Thymus (tissue), 11 donors: ENCODE measurements around the gene SAPCD2. TPM values are rescaled to one million over a fixed set of nuclear protein-coding genes. Genes with fewer than 3 reads are reported as not detected.

Source experiments
- DNase-seq, 9 donors: peaks; one replicate each; pipeline ENCODE4 v3.0.0-alpha.2; 2013; ENCODE audit warnings: low spot score in 9 of 9, low read depth in 6 of 9, missing footprints in 1 of 9
- H3K27ac ChIP-seq, 2 donors: one replicate each; pipeline ENCODE4 v1.5.1; 2013; ENCODE audit warnings: control low read depth in 1 of 2, low read depth in 1 of 2, low read length in 1 of 2, mild to moderate bottlenecking in 1 of 2, moderate library complexity in 1 of 2
- H3K27me3 ChIP-seq, 2 donors: one replicate each; pipeline ENCODE4 v1.5.1; 2013; ENCODE audit warnings: low read length in 1 of 2; ENCODE audit not compliant: control insufficient read depth in 2 of 2, insufficient read depth in 1 of 2
- H3K36me3 ChIP-seq, 2 donors: one replicate each; pipeline ENCODE4 v1.5.1; 2013; ENCODE audit warnings: low read length in 1 of 2, mild to moderate bottlenecking in 1 of 2, moderate library complexity in 1 of 2; ENCODE audit not compliant: control insufficient read depth in 2 of 2, insufficient read depth in 2 of 2
- H3K4me1 ChIP-seq, 2 donors: one replicate each; pipeline ENCODE4 v1.5.1; 2013; ENCODE audit warnings: low read length in 2 of 2; ENCODE audit not compliant: control insufficient read depth in 2 of 2, insufficient read depth in 2 of 2
- H3K4me3 ChIP-seq, 2 donors: one replicate each; pipeline ENCODE4 v1.5.1; 2013; ENCODE audit warnings: low read length in 2 of 2, control low read depth in 1 of 2, mild to moderate bottlenecking in 1 of 2
- H3K9me3 ChIP-seq, 2 donors: one replicate each; pipeline ENCODE4 v1.5.1; 2013; ENCODE audit warnings: low read length in 1 of 2, mild to moderate bottlenecking in 1 of 2; ENCODE audit not compliant: control insufficient read depth in 2 of 2, insufficient read depth in 1 of 2
- WGBS: extraction: QIAGEN DNeasy Blood & Tissue Kit; methylation state at CpG from one replicate; pipeline ENCODE4 v1.1.7; 2013; 5-methylcytosine and 5-hydroxymethylcytosine counted together
- polyA plus RNA-seq: library from polyadenylated mRNA; stranded (reverse); fragments of 200-250 nt; gene quantifications from one replicate; pipeline ENCODE4 v1.2.3, GENCODE V29; 2013
- total RNA-seq: library from RNA; stranded (reverse); fragments of 120-200 nt; gene quantifications from one replicate; pipeline ENCODE4 v1.2.4, GENCODE V29; 2013
- donor health status: healthy.

The SAPCD2 gene
- total and polyA plus RNA-seq, 2 donors = 0.87 to 6.3 TPM

DNA sequence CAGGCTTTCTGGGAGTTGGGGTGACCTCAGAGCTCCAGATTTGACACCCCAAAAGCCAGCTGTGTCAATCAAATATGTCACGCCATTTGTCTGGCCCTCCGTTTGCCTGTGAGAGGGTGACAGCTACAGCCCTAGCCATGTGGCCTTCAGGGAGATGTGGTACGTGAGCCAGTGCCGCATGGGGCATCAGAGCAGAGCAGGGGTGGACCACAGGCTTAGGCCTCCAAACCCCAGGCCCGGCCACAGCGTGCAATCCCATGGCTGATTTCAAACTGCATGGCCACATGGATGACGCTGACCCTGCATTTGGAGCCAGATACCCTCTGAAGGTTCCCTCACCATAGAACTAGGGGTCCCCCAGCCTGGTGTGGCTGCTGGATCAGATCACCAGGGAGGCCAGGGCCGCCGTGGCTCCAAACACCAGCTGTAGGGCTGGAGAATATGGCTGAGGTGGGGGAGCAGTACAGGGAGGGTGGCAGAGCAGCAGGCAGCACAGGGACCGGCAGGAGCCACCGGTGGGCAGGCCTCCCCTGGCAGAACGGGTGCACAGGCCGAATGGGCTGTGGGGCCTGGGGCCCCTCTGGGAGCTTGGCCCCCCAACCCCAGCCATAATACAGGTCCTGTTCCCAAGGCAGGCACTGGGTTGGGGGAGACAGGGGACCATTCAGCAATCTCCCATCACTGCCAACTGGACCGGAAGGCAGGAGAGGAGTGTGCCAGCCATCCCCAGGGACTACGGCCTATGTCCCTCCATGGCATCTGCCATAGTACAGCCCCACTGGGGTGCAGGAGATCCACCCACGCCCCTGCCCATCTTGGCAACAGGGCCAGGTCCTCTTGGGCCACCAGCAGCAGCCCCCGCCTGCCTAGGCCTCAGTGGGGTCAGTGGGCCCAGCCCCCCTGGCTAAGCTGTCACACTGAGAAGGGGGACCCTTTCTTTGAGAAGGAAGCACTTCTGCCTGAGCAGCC lies 1.5 kb downstream of the SAPCD2 start:
- Histone ChIP-seq H3K27me3 (peaks cover 10 to 29% of the 10 kb centered on the region in 2 donors), H3K4me3 (peak overlapping the region in 1 of 2 donors; percentile 34), H3K4me1 (peaks cover 24 to 31% of the 10 kb centered on the region in 2 donors), H3K36me3 (peaks cover 0 to 8% of the 10 kb centered on the region in 2 donors), H3K27ac (no peak overlapping the region), H3K9me3 (no peaks in the 10 kb centered on the region)
- DNase-seq = no peak
- 97% methylated on average over 17 of the region's 17 CpGs for WGBS

DNA sequence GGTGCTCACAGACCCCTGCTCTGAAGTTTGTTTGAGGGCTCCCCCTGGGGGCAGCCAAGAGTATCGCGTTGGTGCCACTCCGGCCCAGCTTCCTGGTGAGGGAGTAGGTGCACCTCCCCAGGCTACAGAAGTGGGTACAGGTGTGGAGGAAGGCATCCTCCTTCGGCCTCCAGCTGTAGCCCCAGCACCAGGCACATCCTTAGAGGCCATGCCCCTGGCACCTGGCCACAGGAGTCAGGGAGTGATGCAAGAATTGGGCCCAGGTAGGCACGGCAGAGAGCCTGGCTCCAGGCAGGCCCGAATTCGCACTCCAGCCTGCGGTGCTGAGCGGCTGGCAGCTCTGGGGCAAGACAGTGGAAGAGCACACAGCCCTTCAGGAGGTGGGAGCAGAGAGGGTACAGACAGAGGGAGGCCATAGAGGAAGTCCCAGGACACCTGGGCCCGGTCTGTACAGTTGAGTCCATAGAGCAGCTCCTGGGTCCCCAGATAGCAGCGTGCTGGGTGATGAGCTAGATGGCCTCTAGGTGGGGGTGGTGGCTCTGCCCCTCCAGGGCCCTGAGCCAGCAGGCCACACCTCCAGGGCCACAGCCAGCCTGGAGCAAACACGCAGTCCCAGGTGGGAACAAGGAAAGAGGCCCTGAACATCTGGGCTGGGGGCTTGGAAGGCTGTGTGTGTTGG lies 2.4 kb downstream of the SAPCD2 start:
- peaks cover 10 to 24% of the 10 kb centered on the region in 2 donors for H3K27me3 ChIP-seq
- H3K27ac ChIP-seq = no peak overlapping the region
- H3K36me3 ChIP-seq = peaks cover 0 to 8% of the 10 kb centered on the region in 2 donors
- H3K4me1 ChIP-seq = peaks cover 24 to 31% of the 10 kb centered on the region in 2 donors
- WGBS = 60% methylated on average over 12 of the region's 12 CpGs
- DNase-seq = peak; percentile 58 to 90 (median 77)
- H3K4me3 ChIP-seq = no peak overlapping the region
- H3K9me3 ChIP-seq = no peaks in the 10 kb centered on the region

DNA sequence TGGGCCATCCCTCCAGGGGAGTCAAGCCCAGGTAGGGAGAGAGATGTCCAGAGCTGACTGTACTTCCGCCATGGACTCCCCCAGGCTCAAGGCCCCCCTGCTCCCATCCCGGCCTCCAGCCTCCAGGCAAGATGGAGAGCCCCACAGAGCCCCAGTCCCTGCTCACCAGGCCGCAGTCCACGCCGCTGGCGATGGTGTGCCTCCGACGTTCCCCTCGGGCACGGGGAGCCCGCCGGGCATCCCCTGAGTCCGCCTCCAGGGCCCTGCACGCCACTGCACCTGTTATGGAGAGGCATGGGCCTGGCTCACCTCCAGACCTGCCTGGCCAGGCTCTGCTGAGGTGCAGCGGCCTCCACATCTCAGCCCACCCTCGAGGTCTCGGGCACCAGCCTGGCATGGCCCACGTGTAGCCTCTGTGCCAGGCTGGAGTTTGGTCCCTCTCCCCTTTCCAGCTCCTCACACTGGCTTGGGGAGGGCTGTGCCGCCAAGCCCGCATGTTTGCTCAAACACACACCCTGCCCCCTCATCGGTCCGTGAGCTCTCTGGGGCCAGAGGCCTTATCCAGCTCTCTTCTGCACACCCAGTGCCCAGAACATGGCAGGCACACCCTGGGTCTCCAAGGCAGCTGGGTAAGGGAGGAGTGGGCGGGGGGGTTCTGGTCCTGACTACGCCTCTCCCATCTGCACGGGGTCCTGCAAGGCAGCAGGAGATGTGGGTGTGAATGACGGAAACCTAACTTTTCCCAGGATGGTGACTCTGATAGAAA lies 4.1 kb downstream of the SAPCD2 start:
- DNase-seq = no peak
- WGBS = 98% methylated on average over 26 of the region's 26 CpGs

DNA sequence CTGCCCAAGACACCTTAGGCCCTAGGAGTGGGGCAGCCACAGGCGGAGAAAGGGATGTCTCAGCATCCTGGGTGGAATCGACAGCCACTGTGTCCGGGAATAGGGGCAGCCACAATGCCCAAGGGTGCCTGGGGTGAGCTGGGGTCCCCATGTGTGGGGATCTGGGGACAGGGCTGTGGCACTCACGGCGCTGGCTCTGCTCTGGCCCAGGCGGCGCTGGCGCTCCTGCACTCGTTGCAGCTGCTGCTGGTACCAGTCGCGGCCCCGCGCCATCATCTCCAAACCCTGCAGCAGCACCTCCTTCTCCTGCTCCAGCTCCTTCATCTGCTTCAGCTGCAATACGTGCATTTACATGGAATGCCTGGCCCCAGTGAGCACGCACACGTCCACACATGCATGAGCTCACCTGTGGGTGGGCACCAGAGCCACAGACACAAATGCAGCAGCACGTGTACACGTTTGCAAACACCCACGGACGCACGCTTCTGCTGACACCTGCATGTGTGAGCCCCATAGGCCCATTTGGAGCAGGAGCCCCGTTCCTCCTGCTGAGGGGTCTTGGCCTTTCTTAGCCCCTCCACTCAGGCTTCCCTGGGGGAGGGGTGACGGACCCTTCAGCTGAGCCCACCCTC lies 4.9 kb downstream of the SAPCD2 start:
- Histone ChIP-seq H3K27ac (no peak overlapping the region), H3K9me3 (no peaks in the 10 kb centered on the region), H3K27me3 (peaks cover 10 to 14% of the 10 kb centered on the region in 2 donors), H3K4me3 (no peak overlapping the region), H3K4me1 (peaks cover 17 to 20% of the 10 kb centered on the region in 2 donors), H3K36me3 (peaks cover 0 to 8% of the 10 kb centered on the region in 2 donors)
- DNase-seq = no peak
- 94% methylated on average over 23 of the region's 23 CpGs for WGBS

More for the DNA sequence above, 4.1 kb downstream of the SAPCD2 start:
- H3K36me3 ChIP-seq = peaks cover 0 to 8% of the 10 kb centered on the region in 2 donors
- H3K4me1 ChIP-seq = peaks cover 24 to 28% of the 10 kb centered on the region in 2 donors
- H3K27me3 ChIP-seq = peaks cover 10 to 20% of the 10 kb centered on the region in 2 donors
- no peaks in the 10 kb centered on the region for H3K9me3 ChIP-seq
- H3K27ac ChIP-seq = no peak overlapping the region
- no peak overlapping the region for H3K4me3 ChIP-seq

DNA sequence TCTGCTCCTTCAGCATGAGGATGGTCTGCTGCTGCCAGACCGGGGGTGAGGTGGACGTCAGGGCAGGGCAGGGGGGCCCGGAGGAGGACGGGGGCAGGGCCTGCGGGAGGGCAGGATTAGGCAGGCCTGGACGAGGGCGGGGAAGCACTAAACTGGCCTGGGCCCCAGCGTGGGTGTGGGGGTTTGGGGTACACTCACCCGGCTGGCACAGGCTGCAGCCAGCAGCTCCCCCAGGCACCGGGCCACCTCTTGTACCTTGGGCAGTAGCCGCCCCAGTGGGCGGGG lies 5.5 kb downstream of the SAPCD2 start:
- no peak overlapping the region for H3K27ac ChIP-seq
- H3K4me3 ChIP-seq = no peak overlapping the region
- no peaks in the 10 kb centered on the region for H3K9me3 ChIP-seq
- WGBS = 96% methylated on average over 12 of the region's 12 CpGs
- H3K36me3 ChIP-seq = peaks cover 0 to 8% of the 10 kb centered on the region in 2 donors
- no peak for DNase-seq
- peaks cover 10 to 14% of the 10 kb centered on the region in 2 donors for H3K27me3 ChIP-seq
- peaks cover 14 to 20% of the 10 kb centered on the region in 2 donors for H3K4me1 ChIP-seq

DNA sequence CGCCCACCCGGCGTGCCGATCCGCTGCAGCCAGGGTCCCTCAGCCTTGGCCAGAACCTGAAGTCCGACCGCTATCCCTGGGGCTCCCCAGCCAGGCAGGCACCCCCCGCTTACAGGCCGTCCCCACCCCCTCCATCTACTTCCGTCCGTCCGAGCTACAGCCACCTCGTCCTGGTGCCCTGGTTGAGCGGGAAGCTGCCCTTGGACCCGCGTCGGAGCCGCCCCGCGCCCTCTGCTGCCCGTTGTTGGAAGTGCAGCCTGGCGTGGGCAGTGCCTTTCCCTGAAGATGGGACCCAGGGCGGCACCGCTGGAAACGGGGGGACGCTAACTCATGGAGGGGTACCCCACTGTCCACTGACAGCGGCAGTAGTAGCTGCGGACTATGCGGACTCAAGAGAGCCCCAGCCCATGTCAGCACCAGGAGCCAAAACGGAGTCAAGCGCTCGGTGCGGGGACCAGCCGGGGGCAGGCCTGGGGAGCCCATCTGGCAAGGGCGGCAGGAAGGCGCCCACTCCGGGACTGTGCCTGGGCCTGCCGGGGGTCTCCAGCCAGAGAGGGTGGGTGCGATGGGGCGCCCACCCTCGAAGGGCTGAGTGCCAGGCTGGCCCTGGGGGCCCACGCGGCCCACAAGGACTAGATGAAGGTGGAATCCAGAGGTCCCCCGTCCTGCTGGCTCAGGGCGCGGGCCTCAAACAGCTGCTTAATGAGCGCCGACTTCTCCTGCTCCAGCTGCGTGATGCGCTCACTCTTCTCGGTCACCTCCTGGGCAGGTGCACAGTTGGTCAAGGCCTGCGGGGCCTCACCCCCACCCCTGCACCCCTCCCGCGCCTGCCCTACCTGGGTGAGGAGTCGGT lies 6.1 kb downstream of the SAPCD2 start:
- H3K4me1 ChIP-seq = peaks cover 8 to 16% of the 10 kb centered on the region in 2 donors
- DNase-seq = peak in 2 of 9 donors; percentile 40 to 49
- H3K27me3 ChIP-seq = peaks cover 5 to 9% of the 10 kb centered on the region in 2 donors
- 68% methylated on average over 55 of the region's 55 CpGs for WGBS
- H3K9me3 ChIP-seq = no peaks in the 10 kb centered on the region
- no peak overlapping the region for H3K4me3 ChIP-seq
- no peak overlapping the region for H3K27ac ChIP-seq
- H3K36me3 ChIP-seq = peaks cover 0 to 8% of the 10 kb centered on the region in 2 donors

DNA sequence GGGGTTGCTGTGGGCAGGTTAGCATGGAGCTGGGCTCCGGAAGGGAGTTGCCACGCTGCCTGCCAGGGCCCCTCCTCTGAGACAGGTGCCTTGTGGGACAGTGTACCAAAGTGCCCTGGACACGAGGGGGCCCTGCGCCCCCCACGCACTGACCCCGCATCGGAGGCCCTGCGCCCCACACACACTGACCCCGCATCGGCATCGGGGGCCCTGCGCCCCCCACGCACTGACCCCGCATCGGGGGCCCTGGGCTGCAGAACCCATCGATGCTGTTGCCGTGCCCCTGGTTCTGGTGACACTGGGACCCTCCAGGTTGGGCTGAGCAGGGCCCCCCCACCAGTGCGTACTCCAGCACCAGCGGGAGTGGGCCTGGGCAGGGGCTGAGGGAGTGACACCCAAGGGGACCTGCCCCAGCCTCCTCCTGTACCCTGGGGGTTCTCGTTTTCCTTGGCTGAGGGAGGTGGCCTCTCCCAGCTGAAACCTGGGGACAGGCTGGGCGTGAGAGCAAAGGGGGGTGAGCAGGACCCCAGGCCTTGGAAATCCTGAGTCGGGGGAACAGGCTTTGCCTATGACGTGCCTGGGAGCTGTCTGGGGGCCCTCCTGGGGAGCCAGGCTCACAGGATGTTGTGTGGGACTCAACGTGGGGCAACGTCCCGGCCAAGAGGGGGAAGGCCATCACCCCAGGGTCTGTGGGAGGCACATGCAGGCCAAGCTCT lies 6.9 kb downstream of the SAPCD2 start:
- DNase-seq = no peak
- 92% methylated on average over 26 of the region's 26 CpGs for WGBS
- Histone ChIP-seq H3K4me3 (no peak overlapping the region), H3K27me3 (peaks cover 0 to 6% of the 10 kb centered on the region in 2 donors), H3K36me3 (peaks cover 0 to 8% of the 10 kb centered on the region in 2 donors), H3K27ac (no peak overlapping the region), H3K4me1 (peaks cover under 1 to 8% of the 10 kb centered on the region in 2 donors), H3K9me3 (no peaks in the 10 kb centered on the region)
